NCI-H1694 treated with DMSO at 0.1 percent for 48 hours (cell line): ENCODE data around the gene FOXN4.

Experiments used
- DNase-seq: peaks from one replicate; lab custom pipeline; 2025; lab: John Stamatoyannopoulos, UW

Gene FOXN4

GRCh38 chr12:109305547-109305946 lies 3.5 kb downstream of the FOXN4 start:
- no peak for DNase-seq

DNA sequence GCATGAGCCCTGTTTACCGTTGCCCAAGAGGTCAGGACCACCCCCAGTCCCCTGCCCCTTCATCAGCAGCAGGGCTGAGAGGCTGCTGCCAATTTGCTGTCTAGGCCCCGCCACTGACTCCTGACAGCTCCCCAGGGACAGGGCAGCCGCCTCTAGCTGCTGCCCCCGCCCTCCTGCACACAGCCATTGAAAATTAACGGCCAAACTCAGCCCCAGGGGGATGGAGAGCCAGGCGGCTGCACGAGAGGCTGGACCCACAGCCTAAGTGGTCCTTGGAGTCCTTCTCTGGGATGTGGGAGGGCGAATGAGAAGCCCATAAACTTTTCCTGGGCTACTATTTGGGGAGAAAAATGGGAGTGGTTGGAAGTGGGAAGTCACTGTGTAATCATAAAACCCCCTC lies 4.6 kb downstream of the FOXN4 start:
- no peak for DNase-seq

- DNase-seq = no peak
Observed at GRCh38 chr12:109302770-109303169, 6.3 kb downstream of the FOXN4 start.

GRCh38 chr12:109302358-109302757 lies 6.7 kb downstream of the FOXN4 start:
- DNase-seq = no peak

- DNase-seq = no peak
Observed at GRCh38 chr12:109301643-109302168, 7.4 kb downstream of the FOXN4 start.

- DNase-seq = no peak
Observed at GRCh38 chr12:109299849-109300248, 9.2 kb downstream of the FOXN4 start.

DNA sequence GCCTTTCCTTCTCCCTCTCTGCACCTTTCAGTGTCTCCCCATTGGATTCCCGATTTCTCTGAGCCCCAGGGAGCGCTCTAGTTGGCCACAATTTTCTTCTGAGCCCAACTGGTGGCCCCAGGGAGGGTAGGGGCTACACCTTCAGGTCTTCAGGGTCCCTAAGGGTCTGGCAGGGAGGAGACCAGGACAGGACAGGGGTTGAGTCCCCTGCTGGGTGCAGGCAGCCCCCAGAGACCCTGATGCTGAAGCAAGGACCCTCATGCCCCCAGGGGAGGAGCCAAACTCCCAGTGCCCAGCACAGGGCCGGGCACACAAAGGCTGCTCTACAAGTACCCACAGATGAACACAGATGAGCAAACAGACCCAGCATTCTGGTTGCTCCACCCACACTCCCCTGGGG lies 12.7 kb downstream of the FOXN4 start:
- DNase-seq = no peak

DNA sequence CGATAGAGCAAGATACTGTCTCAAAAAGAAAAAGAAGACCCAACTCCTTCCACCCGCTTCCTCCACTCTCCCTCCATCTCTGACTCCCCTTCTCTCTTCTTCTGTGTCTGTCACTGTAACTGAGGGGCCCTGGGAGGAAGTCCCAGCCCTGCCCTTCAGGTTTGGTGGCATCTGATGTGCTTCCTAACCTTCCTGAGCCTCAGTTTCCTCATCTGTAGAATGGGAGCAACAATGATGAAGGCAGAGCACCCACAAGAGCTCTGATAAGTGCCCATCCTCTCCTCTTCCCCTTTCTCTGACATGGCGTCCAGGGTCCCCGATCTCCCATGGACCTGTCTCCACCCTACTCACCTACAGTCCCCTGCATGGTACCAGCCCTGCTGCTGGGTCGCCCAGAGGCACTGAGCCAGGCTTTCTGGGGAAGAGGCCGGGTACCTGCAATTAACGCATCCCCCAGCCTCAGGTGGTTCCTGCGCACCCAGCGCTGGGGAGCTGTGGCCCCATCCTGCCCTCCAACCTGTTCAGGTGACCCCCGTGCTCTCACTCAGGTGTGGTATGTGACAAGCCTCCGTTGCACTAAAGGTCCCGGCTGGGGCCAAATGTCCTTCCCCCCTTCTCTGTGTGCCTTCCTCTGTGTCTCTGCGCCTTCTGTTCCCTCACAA lies 13.2 kb downstream of the FOXN4 start:
- no peak for DNase-seq

- DNase-seq = no peak
Observed at GRCh38 chr12:109294286-109294796, 14.7 kb downstream of the FOXN4 start.

DNA sequence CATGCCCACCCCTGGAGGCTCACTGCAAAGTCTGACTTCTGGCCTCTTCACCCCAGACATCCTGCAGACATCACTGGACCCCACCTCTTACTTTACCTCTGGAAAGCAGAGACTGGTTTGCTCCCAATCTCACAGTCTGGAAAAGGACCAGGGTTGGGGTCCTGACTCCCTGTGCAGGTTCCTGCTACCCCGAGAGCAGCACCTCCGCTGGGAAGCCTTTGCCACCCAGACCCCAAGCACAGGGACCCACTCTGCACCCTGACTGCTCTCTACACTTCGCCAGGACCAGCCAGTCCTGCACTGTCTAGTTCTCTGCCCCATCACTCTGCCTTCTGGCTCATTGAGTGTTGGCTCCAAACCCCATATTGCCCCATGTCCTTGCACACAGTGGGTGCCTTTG lies 16.0 kb downstream of the FOXN4 start:
- DNase-seq = no peak

- no peak for DNase-seq
Observed at GRCh38 chr12:109292342-109292711, 16.8 kb downstream of the FOXN4 start.

DNA sequence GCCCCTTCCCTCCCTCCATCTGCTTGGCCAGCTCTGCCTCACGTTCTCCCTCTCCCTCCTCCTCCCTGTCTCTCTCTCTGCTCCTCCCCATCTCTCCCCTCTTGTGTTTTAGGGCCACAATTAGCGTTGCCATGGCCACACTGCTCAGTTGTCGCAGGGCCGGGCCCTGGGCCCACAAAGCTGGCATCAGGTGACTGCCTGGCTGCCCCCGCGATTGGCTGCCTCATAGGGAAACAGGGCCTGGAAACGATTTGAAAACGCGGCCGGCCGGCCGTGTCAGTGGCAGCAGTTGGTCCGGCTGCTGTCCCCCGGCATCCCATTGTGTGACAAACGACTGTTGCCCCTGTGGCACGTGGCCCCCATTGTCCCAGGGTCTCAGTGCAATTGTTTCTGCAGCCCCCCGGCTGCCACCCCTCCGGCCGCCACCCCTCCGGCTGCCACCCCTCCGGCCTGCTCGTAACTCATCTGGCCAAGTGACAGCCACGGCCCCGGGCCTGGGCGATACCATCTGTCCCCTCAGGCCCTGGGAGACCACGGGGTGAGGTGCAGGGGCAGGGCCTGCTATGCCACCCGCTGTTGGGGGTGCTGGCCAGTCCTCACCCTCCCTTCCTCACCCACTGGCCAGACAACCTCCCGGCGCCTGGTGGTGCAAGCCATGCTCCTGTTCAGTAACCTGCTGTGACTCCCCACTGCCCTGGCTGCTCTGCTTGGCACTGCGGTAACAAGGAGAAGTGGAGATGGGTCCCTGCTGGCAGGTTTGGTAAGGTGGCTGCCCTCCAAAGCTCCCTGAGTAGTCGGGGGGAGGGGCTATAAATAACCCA lies 17.4 kb downstream of the FOXN4 start:
- peak; percentile 91 for DNase-seq

DNA sequence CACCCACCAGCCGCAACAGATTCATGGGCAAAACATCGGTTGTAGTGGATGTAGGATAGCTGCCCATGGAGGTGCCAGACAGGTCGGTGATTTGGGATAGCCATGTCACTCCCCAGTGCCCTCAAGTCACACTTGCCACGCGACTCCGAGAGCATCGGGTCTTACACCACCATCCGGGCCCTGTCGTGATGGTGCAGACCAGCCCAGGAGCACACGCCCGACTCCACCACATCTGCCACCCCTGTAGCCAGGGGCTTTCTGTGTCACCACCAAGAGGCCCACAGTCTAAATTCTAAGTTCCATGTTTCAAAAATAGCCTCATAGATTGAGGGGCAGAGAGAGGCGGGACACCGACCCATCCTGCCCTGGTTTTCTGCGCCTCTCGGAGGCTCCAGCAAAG lies 18.0 kb downstream of the FOXN4 start:
- no peak for DNase-seq

- DNase-seq = no peak
Observed at GRCh38 chr12:109290061-109290460, 19.0 kb downstream of the FOXN4 start.

GRCh38 chr12:109289551-109289950 lies 19.5 kb downstream of the FOXN4 start:
- peak; percentile 68 for DNase-seq

- DNase-seq = peak; percentile 46
Observed at GRCh38 chr12:109289004-109289403, 20.1 kb downstream of the FOXN4 start.

DNA sequence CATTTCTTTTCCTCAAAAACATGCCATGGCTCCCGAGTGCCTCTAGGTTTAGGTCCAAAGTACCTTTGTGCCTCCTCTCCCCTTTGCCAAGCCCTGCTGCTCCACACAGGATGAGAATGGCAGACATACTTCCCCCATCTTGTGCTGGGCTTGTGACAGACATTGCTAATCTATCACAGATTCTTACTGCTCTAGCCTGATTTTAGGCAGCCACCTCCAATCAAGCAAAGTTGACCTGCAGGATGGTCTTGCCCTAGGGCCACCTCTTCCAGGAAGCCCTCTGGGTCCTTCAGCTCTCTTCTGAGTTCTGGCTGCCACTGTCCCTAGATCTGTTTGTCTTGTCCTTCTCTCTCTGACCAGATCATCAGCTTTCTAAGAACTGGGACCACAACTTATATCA lies 20.5 kb downstream of the FOXN4 start:
- no peak for DNase-seq

DNA sequence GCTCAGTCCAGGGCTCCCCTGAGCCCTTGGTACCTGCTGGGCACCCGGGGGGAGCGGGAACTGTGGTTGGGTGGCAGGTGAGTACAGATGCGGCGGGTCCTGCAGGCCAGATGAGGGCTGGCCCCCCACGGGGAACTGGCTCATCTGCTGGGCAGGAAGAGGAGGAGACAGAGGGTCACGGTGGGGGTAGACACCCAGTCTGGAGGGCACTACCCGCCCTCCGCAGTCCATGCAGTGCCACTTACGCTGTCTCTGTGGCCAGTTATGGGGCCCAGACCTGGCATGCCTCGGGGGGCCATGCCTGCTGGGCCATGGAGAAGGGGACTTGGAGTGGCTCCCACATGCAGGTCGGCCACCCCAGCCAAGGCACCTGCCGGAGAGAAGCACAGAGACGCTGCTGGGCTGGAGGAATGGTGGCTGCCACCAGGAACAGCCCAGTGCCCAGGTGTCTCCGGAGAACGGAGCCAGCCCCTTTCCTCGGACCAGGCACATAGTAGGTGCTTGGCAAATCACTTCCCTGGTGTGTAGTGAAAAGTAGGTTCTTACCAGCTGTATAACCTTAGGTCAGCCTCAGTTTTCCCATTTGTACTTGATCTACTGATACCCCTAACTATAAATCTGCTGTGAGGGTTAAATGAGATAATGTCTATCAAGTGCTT lies 21.1 kb downstream of the FOXN4 start:
- no peak for DNase-seq

- DNase-seq = no peak
Observed at GRCh38 chr12:109287181-109287580, 21.9 kb downstream of the FOXN4 start.

GRCh38 chr12:109286652-109287051 lies 22.4 kb downstream of the FOXN4 start:
- DNase-seq = no peak

GRCh38 chr12:109286252-109286651 lies 22.8 kb downstream of the FOXN4 start:
- no peak for DNase-seq

GRCh38 chr12:109284392-109284791 lies 24.7 kb downstream of the FOXN4 start:
- DNase-seq = no peak

DNA sequence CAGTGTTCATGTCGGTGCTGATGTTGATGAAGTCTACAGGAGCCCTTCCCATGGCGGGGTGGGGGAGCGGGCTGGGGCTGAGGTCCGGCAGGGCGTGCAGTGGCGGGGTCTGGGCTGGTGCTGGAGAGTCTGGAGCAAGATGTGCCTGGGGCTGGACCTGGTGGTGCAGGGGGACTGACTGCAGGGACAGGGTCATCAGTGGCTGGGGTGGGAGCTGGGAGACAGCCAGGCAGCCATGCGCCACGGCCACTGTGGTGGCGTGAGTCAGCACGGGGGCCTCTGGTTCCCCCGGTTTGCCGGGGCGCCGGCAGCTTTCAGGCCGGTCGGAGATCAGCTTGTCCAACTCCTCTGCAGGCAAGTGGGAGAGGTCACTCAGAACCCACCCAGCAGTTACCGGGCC lies 27.6 kb downstream of the FOXN4 start:
- no peak for DNase-seq
